GM10847 (cell line): ENCODE data around the gene UGT2B15.

Experiments used
- POLR2A ChIP-seq: IDR thresholded peaks from 2 replicates; pipeline ENCODE4 v1.6.1; 2011; ENCODE audit not compliant: insufficient read length; ENCODE audit errors: extremely low read depth

Gene UGT2B15

GRCh38 chr4:68651932-68652331 is 18.5 kb downstream of the UGT2B15 start:
- no peak for TF ChIP-seq POLR2A

DNA sequence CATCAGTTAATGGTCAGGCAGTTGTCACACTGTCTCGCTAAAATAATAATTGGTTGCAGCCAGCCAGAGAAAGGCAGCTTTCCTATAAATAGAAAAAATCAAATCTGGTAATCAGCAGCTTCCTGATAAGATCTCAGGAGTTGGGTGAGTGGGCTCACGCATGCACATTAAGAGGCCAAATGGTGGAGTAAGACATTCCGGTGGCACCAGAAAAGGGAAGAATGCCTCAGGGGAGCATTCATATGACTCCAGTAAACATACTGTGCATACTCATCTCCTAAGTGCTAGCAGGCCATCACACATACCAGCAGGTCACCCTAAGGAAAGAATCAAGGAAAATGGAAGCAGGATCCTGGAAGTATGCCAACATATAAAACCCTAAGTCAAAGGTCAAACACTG is 40.1 kb downstream of the UGT2B15 start:
- no peak for TF ChIP-seq POLR2A

DNA sequence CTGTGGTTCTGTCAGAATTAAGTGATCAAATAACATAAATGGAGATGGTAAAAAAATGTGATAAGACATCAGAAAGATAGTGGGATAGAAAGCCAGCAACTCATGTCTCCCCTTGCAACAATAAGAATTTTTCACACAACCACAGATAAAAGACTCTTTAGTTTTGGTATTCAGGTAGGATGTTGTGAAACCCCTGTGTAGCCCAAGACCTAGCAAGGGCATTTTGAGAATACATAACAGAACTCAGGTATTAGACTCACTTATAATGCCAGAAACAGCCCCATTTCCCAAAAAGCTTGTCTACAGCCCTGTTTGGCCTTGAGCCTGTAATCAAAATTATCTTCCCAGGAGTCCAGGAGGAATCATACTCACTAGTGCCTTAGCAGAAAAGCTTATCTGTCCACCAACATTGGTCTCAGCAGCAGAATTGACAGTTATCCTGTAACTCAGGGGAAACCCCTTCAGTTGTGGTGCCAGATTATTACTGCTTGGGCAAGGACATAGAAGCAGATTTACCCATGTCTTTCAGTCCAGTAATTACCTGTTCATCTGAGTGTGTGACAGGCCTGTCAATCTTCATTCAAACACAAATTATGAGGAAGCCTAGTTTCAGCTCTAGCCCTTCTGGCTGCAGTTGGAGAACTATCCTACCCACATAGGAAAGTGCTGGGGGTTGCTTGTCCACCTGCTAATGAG is 53.3 kb downstream of the UGT2B15 start:
- TF ChIP-seq POLR2A: no peak

- TF ChIP-seq POLR2A: no peak
Observed at GRCh38 chr4:68615699-68616422, 54.6 kb downstream of the UGT2B15 start.

DNA sequence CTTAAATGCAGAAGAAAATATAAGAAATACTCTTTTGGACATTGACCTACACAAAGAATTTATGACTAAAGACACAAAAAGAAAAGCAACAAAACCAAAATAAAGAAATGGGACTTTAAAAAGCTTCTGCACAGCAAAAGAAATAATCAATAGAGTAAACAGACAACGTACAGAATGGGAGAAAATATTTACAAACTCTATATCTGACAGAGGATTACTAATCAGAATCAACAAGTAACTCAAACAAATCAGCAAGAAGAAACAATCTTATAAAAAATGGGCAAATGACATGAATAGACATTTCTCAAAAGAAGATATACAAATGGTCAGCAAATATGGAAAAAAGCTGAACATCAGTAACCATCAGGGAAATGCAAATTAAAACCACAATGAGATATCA is 56.7 kb downstream of the UGT2B15 start:
- no peak for TF ChIP-seq POLR2A

- TF ChIP-seq POLR2A: no peak
Observed at GRCh38 chr4:68606240-68606639, 64.2 kb downstream of the UGT2B15 start.

- TF ChIP-seq POLR2A: no peak
Observed at GRCh38 chr4:68599150-68599549, 71.3 kb downstream of the UGT2B15 start.

- no peak for TF ChIP-seq POLR2A
Observed at GRCh38 chr4:68597482-68597881, 73.0 kb downstream of the UGT2B15 start.
